Choroid plexus epithelial cell (primary cell): ENCODE measurements around the gene MELK.
A peak's percentile ranks its signal among the peaks of the same experiment; 100 is the strongest.
"Not testable (repeated sequence)": the region's sequence is repeated elsewhere in the genome, so short reads cannot be mapped to it uniquely, and the experiment has no call there.

Experiments
- DNase-seq: peaks from one replicate; pipeline ENCODE4 v3.0.0-alpha.2; 2010; ENCODE audit warnings: low read depth
- H3K4me3 ChIP-seq: 2 replicates; pipeline ENCODE4 v1.5.1; 2011; ENCODE audit warnings: low read depth, mild to moderate bottlenecking, control low read depth, low read length, moderate library complexity
- TF ChIP-seq, protein P1 (sequence below): conservative IDR thresholded peaks from 2 replicates; pipeline ENCODE4 v1.5.1; 2011; ENCODE audit warnings: low read depth, mild to moderate bottlenecking, control low read depth, inconsistent platforms, low read length, moderate library complexity

Gene MELK

DNA sequence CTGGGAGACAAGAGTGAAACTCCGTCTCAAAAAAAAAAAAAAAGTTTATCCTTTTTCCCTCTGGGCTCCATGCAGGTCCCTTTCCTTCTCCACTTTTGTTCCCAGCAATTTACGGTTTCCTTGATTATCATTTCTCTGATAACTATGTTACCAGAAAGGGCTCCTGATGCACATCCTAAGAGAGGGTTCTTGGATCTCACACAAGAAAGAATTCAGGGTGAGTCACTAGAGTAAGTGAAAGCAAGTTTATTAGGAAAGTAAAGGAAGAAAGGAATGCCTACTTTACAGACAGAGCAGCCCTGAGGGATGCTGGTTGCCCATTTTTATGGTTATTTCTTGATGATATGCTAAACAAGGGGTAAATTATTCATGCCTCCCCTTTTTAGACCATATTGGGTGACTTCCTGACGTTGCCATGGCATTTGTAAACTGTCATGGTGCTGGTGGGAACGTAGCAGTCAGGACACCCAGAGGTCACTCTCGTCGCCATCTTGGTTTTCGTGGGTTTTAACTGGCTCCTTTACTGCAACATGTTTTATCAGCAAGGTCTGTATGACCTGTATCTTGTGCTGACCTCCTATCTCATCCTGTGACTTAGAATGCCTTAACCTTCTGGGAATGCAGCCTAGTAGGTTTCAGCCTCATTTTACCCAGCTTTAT is 13.5 kb upstream of the MELK start:
- TF ChIP-seq, protein P1, sequence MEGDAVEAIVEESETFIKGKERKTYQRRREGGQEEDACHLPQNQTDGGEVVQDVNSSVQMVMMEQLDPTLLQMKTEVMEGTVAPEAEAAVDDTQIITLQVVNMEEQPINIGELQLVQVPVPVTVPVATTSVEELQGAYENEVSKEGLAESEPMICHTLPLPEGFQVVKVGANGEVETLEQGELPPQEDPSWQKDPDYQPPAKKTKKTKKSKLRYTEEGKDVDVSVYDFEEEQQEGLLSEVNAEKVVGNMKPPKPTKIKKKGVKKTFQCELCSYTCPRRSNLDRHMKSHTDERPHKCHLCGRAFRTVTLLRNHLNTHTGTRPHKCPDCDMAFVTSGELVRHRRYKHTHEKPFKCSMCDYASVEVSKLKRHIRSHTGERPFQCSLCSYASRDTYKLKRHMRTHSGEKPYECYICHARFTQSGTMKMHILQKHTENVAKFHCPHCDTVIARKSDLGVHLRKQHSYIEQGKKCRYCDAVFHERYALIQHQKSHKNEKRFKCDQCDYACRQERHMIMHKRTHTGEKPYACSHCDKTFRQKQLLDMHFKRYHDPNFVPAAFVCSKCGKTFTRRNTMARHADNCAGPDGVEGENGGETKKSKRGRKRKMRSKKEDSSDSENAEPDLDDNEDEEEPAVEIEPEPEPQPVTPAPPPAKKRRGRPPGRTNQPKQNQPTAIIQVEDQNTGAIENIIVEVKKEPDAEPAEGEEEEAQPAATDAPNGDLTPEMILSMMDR = no peak
- DNase-seq = peak; percentile 70
- H3K4me3 ChIP-seq = no peak overlapping the region

DNA sequence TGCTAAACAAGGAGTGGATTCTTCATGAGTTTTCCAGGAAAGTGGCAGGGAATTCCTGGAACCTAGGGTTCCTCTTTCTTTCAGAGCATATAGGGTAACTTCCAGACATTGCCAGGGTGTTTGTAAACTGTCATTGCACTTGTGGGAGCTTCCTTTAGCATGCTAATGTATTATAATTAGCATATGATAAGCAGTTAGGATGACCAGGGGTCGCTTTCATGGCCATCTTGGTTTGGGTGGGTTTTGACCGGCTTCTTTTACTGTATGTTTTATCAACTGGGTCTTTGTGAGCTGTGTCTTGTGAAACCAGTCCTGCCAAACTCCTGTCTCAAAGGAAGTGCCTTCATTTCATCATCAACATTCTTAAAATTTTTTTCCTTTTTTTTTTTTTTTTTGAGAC is 11.9 kb upstream of the MELK start:
- TF ChIP-seq, protein P1 = no peak
- no peak overlapping the region for H3K4me3 ChIP-seq
- peak; percentile 68 for DNase-seq

- DNase-seq, H3K4me3 ChIP-seq: not testable (repeated sequence)
Observed at GRCh38 chr9:36562801-36563200, 9.9 kb upstream of the MELK start.

DNA sequence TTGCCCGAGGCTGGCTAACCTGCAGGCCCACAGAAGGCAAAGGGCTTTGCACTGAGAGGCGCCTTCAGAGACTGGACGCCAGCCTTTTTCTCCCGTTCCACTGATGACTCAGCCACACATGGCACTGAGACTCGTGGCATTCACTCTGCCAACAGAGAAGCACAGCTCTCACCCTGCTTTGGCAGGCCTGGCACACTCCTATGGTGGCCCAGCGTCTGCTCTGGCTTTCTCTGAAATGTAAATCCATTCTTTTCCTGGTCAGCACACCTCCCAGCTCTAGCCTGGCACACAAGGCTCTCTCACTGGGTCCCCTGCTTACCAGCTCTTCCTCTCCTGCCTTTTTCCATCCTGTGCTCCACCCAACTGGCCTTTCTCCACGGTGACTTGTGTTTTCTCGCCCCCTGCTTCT is 5.9 kb upstream of the MELK start:
- DNase-seq = no peak
- TF ChIP-seq, protein P1 = no peak
- H3K4me3 ChIP-seq = no peak overlapping the region

GRCh38 chr9:36568681-36569080 is 4.0 kb upstream of the MELK start:
- not testable (repeated sequence) for DNase-seq, H3K4me3 ChIP-seq

DNA sequence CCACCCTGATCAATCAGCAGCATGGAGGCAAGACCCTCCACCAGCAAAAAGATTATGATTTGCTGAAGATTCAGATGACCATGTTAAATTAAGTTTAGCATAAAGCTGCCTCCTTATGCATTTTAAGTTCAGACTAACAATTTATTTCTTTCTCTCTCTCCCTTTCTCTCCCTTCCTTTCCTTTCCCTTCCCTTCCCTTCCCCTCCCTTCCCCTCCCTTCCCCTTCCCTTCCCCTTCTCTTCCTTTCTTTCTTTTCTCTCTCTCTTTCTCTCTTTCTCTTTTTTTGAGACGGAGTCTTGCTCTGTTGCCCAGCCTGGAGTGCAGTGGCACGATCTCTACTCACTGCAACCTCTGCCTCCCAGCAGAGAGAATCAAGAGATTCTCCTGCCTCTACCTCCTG is 1.4 kb upstream of the MELK start:
- TF ChIP-seq, protein P1 = no peak
- H3K4me3 ChIP-seq = no peak overlapping the region
- no peak for DNase-seq

- not testable (repeated sequence) for DNase-seq, H3K4me3 ChIP-seq
Observed at GRCh38 chr9:36574045-36574444, 1.4 kb downstream of the MELK start.

GRCh38 chr9:36575411-36575882 is 2.8 kb downstream of the MELK start:
- H3K4me3 ChIP-seq = peak overlapping the region; percentile 14
- TF ChIP-seq, protein P1 = no peak
- DNase-seq = peak; percentile 74

GRCh38 chr9:36576866-36577265 is 4.2 kb downstream of the MELK start:
- H3K4me3 ChIP-seq = no peak overlapping the region
- DNase-seq = no peak
- TF ChIP-seq, protein P1 = no peak
